Osteoblast (primary cell): ENCODE measurements around the gene CCSER2. TPM values are rescaled to one million over a fixed set of nuclear protein-coding genes. Genes with fewer than 3 reads are reported as not detected.

Experiments used
- DNase-seq: peaks from one replicate; pipeline ENCODE4 v3.0.0; 2011; ENCODE audit warnings: low spot score, mixed read lengths; ENCODE audit not compliant: insufficient read length; ENCODE audit errors: missing footprints
- H2AFZ ChIP-seq: 2 replicates; pipeline ENCODE4 v1.6.0; 2011; ENCODE audit warnings: mild to moderate bottlenecking, low read length
- H3K27ac ChIP-seq: 2 replicates; pipeline ENCODE4 v1.5.1; 2011; ENCODE audit warnings: mild to moderate bottlenecking, low read depth, low read length, moderate library complexity
- H3K27me3 ChIP-seq: 2 replicates; pipeline ENCODE4 v1.6.0; 2012; ENCODE audit warnings: mild to moderate bottlenecking, control low read depth, inconsistent platforms, low read length, moderate library complexity; ENCODE audit not compliant: insufficient read depth
- H3K36me3 ChIP-seq: 2 replicates; pipeline ENCODE4 v1.5.1; 2011; ENCODE audit warnings: mild to moderate bottlenecking, low read length, control low read depth, moderate library complexity; ENCODE audit not compliant: insufficient read depth
- H3K4me1 ChIP-seq: 2 replicates; pipeline ENCODE4 v1.5.1; 2011; ENCODE audit warnings: mild to moderate bottlenecking, low read length, control low read depth, moderate library complexity; ENCODE audit not compliant: insufficient read depth
- H3K4me2 ChIP-seq: 2 replicates; pipeline ENCODE4 v1.6.0; 2011; ENCODE audit warnings: mild to moderate bottlenecking, low read length; ENCODE audit not compliant: insufficient read depth
- H3K4me3 ChIP-seq: fragments of 200-600 bp; sonication (generic); 3 replicates; pipeline ENCODE4 v1.5.1; 2012; ENCODE audit warnings: mild to moderate bottlenecking, low read length, inconsistent platforms; ENCODE audit not compliant: insufficient read depth
- H3K79me2 ChIP-seq: 2 replicates; pipeline ENCODE4 v1.6.0; 2012; ENCODE audit warnings: mild to moderate bottlenecking, low read length, control low read depth, inconsistent platforms; ENCODE audit not compliant: insufficient read depth
- H3K9me3 ChIP-seq: 2 replicates; pipeline ENCODE4 v1.5.1; 2011; ENCODE audit warnings: low read depth, low read length, control low read depth
- H4K20me1 ChIP-seq: 2 replicates; pipeline ENCODE4 v1.6.0; 2012; ENCODE audit warnings: mild to moderate bottlenecking, low read length, control low read depth; ENCODE audit not compliant: insufficient read depth
- CTCF ChIP-seq: IDR thresholded peaks from 2 replicates; pipeline ENCODE4 v1.5.1; 2011; ENCODE audit warnings: mild to moderate bottlenecking, low read depth, low read length, moderate library complexity; ENCODE audit errors: extremely low read depth
- total RNA-seq: library from RNA; depleted of rRNA; stranded (reverse); fragments of >200 nt; gene quantifications from 2 replicates; pipeline ENCODE4 v1.2.3, GENCODE V29; 2012

The CCSER2 gene
- total RNA-seq, 1 donor = 58.3 TPM

GRCh38 chr10:84339025-84339424 lies 10.6 kb downstream of the CCSER2 start:
- no peak overlapping the region for H3K4me3 ChIP-seq
- H3K36me3 ChIP-seq = no peaks in the 10 kb centered on the region
- no peaks in the 10 kb centered on the region for H3K9me3 ChIP-seq
- H3K27ac ChIP-seq = no peak overlapping the region
- DNase-seq = no peak
- no peaks in the 10 kb centered on the region for H3K27me3 ChIP-seq
- H2AFZ ChIP-seq = no peak overlapping the region
- H3K4me1 ChIP-seq = peaks cover 26% of the 10 kb centered on the region
- TF ChIP-seq CTCF = no peak
- peaks cover 51% of the 10 kb centered on the region for H4K20me1 ChIP-seq
- H3K79me2 ChIP-seq = peaks cover 94% of the 10 kb centered on the region
- no peak overlapping the region for H3K4me2 ChIP-seq

GRCh38 chr10:84340187-84340586 lies 11.8 kb downstream of the CCSER2 start:
- Histone ChIP-seq H4K20me1 (peaks cover 40% of the 10 kb centered on the region), H3K36me3 (no peaks in the 10 kb centered on the region), H2AFZ (no peak overlapping the region), H3K9me3 (no peaks in the 10 kb centered on the region), H3K4me1 (peaks cover 28% of the 10 kb centered on the region), H3K4me2 (no peak overlapping the region), H3K27ac (no peak overlapping the region), H3K79me2 (peaks cover 92% of the 10 kb centered on the region), H3K4me3 (no peak overlapping the region), H3K27me3 (no peaks in the 10 kb centered on the region)
- no peak for TF ChIP-seq CTCF
- no peak for DNase-seq

GRCh38 chr10:84340632-84341537 lies 12.5 kb downstream of the CCSER2 start:
- H3K36me3 ChIP-seq = no peaks in the 10 kb centered on the region
- peaks cover 34% of the 10 kb centered on the region for H4K20me1 ChIP-seq
- H3K4me3 ChIP-seq = no peak overlapping the region
- DNase-seq = no peak
- no peak for TF ChIP-seq CTCF
- H3K27ac ChIP-seq = no peak overlapping the region
- H3K4me1 ChIP-seq = peaks cover 22% of the 10 kb centered on the region
- no peak overlapping the region for H2AFZ ChIP-seq
- no peaks in the 10 kb centered on the region for H3K9me3 ChIP-seq
- no peaks in the 10 kb centered on the region for H3K27me3 ChIP-seq
- H3K79me2 ChIP-seq = peaks cover 91% of the 10 kb centered on the region
- H3K4me2 ChIP-seq = no peak overlapping the region

GRCh38 chr10:84341538-84341856 lies 13.1 kb downstream of the CCSER2 start:
- no peak overlapping the region for H3K4me3 ChIP-seq
- no peaks in the 10 kb centered on the region for H3K36me3 ChIP-seq
- H3K4me1 ChIP-seq = peaks cover 20% of the 10 kb centered on the region
- no peaks in the 10 kb centered on the region for H3K9me3 ChIP-seq
- peaks cover 28% of the 10 kb centered on the region for H4K20me1 ChIP-seq
- H3K79me2 ChIP-seq = peaks cover 89% of the 10 kb centered on the region
- no peak for DNase-seq
- no peaks in the 10 kb centered on the region for H3K27me3 ChIP-seq
- no peak overlapping the region for H2AFZ ChIP-seq
- no peak overlapping the region for H3K4me2 ChIP-seq
- no peak for TF ChIP-seq CTCF
- H3K27ac ChIP-seq = no peak overlapping the region
